Activated B cell treated with CpG ODN at 0.5 μM for 24 hours (primary cell): ENCODE data around the gene SET. TPM values are rescaled to one million over a fixed set of nuclear protein-coding genes. Genes with fewer than 3 reads are reported as not detected.

Source experiments
- ATAC-seq: fragments of 200-7000 bp; cut with Tn5 transposase; one replicate; pipeline ENCODE4 v1.10.0; 2021; ENCODE audit warnings: low read depth, mild to moderate bottlenecking, moderate library complexity
- CTCF ChIA-PET: fragments of 350-600 bp; sonication (Branson Sonifier 250); formaldehyde crosslinking; loops from one replicate; lab custom pipeline; 2021; ENCODE audit warnings: antibody characterized with exemption; lab: Charles Lee
- POLR2A ChIA-PET: fragments of 350-600 bp; sonication (Branson Sonifier 250); formaldehyde crosslinking; loops from one replicate; lab custom pipeline; 2021; ENCODE audit warnings: antibody characterized with exemption; lab: Charles Lee
- DNase-seq: peaks from one replicate; pipeline ENCODE4 v3.0.0; 2022
- H3K27ac Mint-ChIP-seq: one replicate; pipeline ENCODE4 v1.8.0; 2020; ENCODE audit warnings: mixed read lengths
- H3K27me3 Mint-ChIP-seq: one replicate; pipeline ENCODE4 v1.8.0; 2021; ENCODE audit warnings: mixed read lengths
- H3K36me3 Mint-ChIP-seq: one replicate; pipeline ENCODE4 v1.8.0; 2021; ENCODE audit warnings: low read depth, mixed read lengths
- H3K4me1 Mint-ChIP-seq: one replicate; pipeline ENCODE4 v1.8.0; 2021; ENCODE audit warnings: mixed read lengths
- H3K4me3 Mint-ChIP-seq: one replicate; pipeline ENCODE4 v1.8.0; 2020; ENCODE audit warnings: mild to moderate bottlenecking, mixed read lengths
- H3K9me3 Mint-ChIP-seq: one replicate; pipeline ENCODE4 v1.8.0; 2020; ENCODE audit warnings: mixed read lengths
- intact Hi-C: fragments of 100-400 bp; cut with micrococcal nuclease; formaldehyde crosslinking; loops from one replicate; pipeline ENCODE4 v1.15.1; 2024
- total RNA-seq: library from RNA; stranded (reverse); gene quantifications from 2 replicates; pipeline ENCODE4 v1.2.3, GENCODE V29; 2022
- TF ChIP-seq, protein P1 (sequence below): fragments of 200-600 bp; IDR thresholded peaks from one replicate; pipeline ENCODE4 v1.8.0; 2022; ENCODE audit warnings: antibody characterized with exemption, mild to moderate bottlenecking

Gene SET
- total RNA-seq, 1 donor from 2014 or later = 762 TPM

DNA sequence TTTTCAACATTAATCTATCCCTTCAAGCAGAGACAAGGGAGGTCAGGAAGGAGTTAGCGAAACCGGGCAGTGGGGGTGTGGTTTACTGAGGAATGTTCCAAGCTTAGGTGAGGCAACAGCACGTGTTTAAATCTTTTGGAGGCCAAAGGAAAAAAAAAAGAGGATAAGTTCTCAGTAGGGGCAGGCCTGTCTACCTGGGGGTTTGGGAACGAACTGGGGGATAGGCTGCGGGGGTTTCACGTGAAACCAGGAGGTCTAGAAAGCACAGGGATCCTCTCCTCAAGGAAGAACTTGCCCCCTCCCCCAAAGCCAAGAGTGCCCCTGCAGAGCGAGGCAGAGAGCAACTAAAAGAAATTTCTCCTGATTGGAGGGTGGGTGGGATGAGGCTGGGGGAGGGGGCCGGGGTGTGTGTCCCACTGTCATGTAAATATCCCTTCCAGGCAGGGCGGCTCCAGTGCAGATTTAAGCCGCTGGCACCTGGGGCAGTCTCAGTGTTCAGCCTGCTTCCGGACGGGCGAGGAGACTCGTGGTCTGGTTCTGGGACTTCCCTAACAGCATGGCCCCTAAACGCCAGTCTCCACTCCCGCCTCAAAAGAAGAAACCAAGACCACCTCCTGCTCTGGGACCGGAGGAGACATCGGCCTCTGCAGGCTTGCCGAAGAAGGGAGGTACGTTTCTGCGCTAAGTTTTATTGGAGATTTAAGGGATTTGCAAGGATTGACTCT lies 5.5 kb upstream of the SET start:
- DNase-seq (peak; percentile 56), ATAC-seq (peak; percentile 57)
- POLR2A ChIA-PET = interaction anchor here (0.5 to 4.6 kb wide), 33 partner anchors 10 to 1232 kb away, joined by 3 to 61 read pairs (median 5); partner anchors contain the start of genes DYNC2I2, ENDOG, GOLGA2 and KYAT1
- TF ChIP-seq, protein P1, sequence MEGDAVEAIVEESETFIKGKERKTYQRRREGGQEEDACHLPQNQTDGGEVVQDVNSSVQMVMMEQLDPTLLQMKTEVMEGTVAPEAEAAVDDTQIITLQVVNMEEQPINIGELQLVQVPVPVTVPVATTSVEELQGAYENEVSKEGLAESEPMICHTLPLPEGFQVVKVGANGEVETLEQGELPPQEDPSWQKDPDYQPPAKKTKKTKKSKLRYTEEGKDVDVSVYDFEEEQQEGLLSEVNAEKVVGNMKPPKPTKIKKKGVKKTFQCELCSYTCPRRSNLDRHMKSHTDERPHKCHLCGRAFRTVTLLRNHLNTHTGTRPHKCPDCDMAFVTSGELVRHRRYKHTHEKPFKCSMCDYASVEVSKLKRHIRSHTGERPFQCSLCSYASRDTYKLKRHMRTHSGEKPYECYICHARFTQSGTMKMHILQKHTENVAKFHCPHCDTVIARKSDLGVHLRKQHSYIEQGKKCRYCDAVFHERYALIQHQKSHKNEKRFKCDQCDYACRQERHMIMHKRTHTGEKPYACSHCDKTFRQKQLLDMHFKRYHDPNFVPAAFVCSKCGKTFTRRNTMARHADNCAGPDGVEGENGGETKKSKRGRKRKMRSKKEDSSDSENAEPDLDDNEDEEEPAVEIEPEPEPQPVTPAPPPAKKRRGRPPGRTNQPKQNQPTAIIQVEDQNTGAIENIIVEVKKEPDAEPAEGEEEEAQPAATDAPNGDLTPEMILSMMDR = no peak
- Mint-ChIP-seq H3K9me3 (no peaks in the 10 kb centered on the region), H3K4me3 (peak overlapping the region; percentile 100), H3K27me3 (no peaks in the 10 kb centered on the region), H3K4me1 (peaks cover 59% of the 10 kb centered on the region), H3K27ac (peak overlapping the region; percentile 99), H3K36me3 (peaks cover 33% of the 10 kb centered on the region)
- CTCF ChIA-PET = interaction anchor here (0.6 to 1.6 kb wide), 2 partner anchors 18 to 214 kb away, joined by 3 to 6 read pairs; partner anchors contain the start of gene PKN3
- intact Hi-C loops = loop anchor here (1.0 to 10.0 kb wide), 4 partner anchors 19 to 359 kb away; partner anchors contain the start of genes COQ4, DYNC2I2, PKN3 and TRUB2

DNA sequence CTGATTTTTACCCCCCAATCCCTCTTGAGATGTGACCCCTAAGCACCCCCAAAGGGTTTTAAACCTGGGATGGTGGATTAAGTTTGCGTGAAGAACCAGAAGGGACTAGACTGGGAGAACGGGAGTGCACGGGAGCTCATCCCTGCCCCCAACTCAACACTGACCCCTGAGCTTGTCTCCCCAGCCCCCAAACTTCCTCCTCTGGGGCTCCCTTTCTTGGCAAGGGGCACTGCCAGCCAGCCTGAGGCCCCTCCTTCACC lies 5.0 kb upstream of the SET start:
- DNase-seq = no peak
- ChIA-PET CTCF (interaction anchor here (0.7 to 1.6 kb wide), 2 partner anchors 18 to 385 kb away, joined by 3 to 6 read pairs; partner anchors contain the start of gene PKN3), POLR2A (interaction anchor here (0.5 to 4.6 kb wide), 25 partner anchors 9 to 942 kb away, joined by 3 to 61 read pairs (median 5); partner anchors contain the start of genes DYNC2I2, ENDOG, GOLGA2 and KYAT1)
- no peaks in the 10 kb centered on the region for H3K9me3 Mint-ChIP-seq
- no peaks in the 10 kb centered on the region for H3K27me3 Mint-ChIP-seq
- ATAC-seq = peak; percentile 0
- peaks cover 32% of the 10 kb centered on the region for H3K36me3 Mint-ChIP-seq
- H3K4me3 Mint-ChIP-seq = peak overlapping the region; percentile 100
- peaks cover 59% of the 10 kb centered on the region for H3K4me1 Mint-ChIP-seq
- intact Hi-C loops = loop anchor here (1.0 to 10.0 kb wide), 4 partner anchors 19 to 359 kb away; partner anchors contain the start of genes COQ4, DYNC2I2, PKN3 and TRUB2
- H3K27ac Mint-ChIP-seq = peak overlapping the region; percentile 99
- TF ChIP-seq, protein P1 = no peak

DNA sequence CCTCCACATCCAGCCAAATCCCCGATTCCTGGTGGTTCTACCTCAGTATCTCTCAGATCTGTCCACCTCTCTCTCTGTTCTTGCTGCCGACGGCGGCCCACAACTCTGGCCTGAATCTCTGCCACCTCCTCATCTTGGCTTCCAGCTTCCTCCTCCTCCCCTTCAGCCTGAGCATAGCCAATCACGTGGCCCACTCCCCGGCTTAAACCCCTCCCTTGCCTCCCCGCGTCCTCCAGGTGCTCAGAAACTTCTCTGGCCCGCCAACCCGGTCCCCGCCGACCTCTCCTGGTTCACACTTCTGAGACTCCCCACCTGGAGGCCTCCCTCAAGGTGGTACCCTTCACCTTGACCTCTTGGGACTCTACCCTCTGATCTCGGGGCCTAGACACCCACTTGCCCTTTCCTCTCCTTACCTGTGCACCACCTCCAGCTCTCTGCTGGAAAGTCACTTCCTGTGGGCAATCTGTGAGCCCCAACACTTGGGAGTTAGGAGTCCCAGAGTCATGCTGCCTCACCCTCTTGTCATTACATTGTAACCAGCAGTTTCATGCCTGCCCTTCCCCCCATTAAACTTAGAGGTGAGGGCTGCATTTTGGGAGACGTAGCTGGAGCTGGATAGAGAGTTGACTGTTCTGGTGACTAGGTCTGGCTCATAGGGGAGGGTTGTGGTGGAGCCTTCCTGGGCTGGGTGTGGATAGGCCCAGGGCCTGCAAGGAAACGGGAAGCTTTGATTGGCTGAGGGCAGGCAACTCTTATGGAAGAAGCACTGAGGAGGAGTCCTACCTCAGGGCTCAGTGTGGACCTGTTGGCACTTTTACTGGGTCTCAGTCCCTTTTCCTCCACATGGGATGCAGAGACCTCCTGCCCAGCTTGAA lies 4.5 kb upstream of the SET start:
- Mint-ChIP-seq H3K27ac (peak overlapping the region; percentile 99), H3K4me1 (peaks cover 57% of the 10 kb centered on the region), H3K4me3 (peak overlapping the region; percentile 100), H3K9me3 (no peaks in the 10 kb centered on the region), H3K27me3 (no peaks in the 10 kb centered on the region), H3K36me3 (peaks cover 30% of the 10 kb centered on the region)
- intact Hi-C loops = loop anchor here (1.0 to 10.0 kb wide), 5 partner anchors 18 to 360 kb away; partner anchors contain the start of genes COQ4, DYNC2I2, KYAT1 and LRRC8A
- peak; percentile 47 for ATAC-seq
- ChIA-PET POLR2A (interaction anchor here (0.5 to 4.6 kb wide), 30 partner anchors 9 to 1308 kb away, joined by 3 to 61 read pairs (median 5); partner anchors contain the start of genes DYNC2I2, ENDOG, GOLGA2 and KYAT1), CTCF (interaction anchor here (0.7 to 1.6 kb wide), 3 partner anchors 17 to 384 kb away, joined by 3 to 6 read pairs (median 3); partner anchors contain the start of gene PKN3)
- peak; percentile 63 for DNase-seq
- TF ChIP-seq, protein P1 = no peak

DNA sequence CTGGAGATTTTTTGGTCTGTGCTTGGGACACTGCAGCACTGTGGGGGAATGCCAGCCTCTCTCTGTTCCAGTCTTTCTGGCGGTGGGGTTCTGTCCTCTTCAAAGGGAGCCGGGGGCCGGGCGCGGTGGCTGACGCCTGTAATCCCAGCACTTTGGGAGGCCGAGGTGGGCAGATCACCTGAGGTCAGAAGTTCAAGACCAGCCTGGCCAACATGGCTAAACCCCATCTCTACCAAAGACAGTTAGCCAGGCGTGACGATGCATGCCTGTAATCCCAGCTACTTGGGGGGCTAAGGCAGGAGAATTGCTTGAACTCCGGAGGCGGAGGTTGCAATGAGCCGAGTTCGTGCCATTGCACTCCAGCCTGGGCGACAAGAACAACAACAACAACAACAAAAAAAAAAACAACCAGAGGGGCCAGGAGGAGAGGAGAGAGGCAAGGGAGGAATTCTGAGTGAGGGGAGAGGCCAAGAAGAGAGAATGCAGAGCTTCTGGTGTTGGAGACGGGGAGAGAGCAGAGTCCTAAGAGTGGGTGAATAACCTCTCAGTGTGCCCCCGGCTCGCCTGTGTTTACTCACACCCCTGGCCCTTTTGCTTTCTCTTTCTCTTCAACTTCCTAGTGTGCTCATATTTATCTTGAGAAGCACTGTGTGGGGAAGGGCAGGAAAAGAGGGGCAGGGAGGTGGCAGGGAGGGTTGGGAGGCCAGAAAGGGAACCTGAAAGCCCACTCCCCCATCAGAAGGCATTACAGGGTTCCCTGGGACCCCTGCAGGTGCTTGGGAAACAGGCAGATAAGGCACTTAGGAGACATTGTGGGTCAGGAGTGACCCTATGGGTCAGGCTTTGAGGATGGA lies 3.2 kb upstream of the SET start:
- ChIA-PET POLR2A (interaction anchor here (2.3 to 4.6 kb wide), 3 partner anchors 7 to 42 kb away, joined by 10 to 61 read pairs (median 17); partner anchors contain the start of gene PKN3), CTCF (no interaction called here)
- Mint-ChIP-seq H3K9me3 (no peaks in the 10 kb centered on the region), H3K27ac (peak overlapping the region; percentile 99), H3K4me3 (peak overlapping the region; percentile 100), H3K4me1 (peaks cover 57% of the 10 kb centered on the region), H3K36me3 (peaks cover 36% of the 10 kb centered on the region), H3K27me3 (no peaks in the 10 kb centered on the region)
- intact Hi-C loops = loop anchor here (2.0 to 10.0 kb wide), 3 partner anchors 17 to 361 kb away; partner anchors contain the start of genes COQ4, KYAT1, LRRC8A and PKN3
- ATAC-seq (no peak), DNase-seq (no peak)
- TF ChIP-seq, protein P1 = no peak
